IPS-11a (cell line): ENCODE results near the gene CDC42.
"Not testable (repeated sequence)": the region's sequence is repeated elsewhere in the genome, so short reads cannot be mapped to it uniquely, and the experiment has no call there.

ENCODE experiments used
- H3K4me3 ChIP-seq: one replicate; pipeline ENCODE4 v1.5.1; 2013; ENCODE audit warnings: low read depth, low read length, control low read depth

CDC42 gene

DNA sequence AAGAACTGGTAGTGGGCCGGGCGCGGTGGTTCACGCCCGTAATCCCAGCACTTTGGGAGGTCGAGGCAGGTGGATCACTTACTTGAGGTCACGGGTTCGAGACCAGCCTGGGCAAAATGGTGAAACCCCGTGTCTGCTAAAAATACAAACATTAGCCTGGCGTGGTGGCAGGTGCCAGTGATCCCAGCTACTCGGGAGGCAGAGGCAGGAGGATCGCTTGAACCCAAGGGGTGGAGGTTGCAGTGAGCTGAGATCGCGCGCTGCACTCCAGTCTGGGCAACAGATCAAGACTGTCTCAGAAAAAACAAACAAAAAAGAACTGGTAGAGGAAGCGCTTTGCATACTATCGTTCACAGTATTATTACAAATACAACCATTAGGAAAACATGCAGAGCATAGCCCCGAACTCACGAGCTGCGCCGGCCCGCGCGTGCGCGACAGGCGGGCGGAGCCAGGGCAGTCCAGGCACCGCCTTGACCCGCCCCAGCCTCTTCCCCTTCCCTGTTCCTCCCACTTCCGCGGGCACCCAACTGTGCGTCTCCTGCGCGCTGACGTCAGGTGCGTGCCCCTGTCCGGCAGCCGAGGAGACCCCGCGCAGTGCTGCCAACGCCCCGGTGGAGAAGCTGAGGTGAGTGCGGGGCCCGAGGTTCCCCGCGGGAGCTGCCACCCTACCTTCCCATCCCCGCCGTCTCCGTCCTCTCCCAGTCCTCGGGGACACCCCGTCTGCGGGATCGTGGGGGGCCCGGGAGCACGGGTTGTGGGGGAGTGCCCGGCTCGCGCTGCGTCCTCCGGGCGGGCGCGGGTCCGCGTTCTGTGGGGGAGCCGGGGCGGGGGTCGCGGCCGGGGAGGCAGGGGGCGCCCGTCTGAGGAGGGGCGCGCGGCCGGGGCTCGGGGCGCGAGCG lies at the start of gene CDC42:
TSS of gene CDC42 (plus strand) at position 595 of the 902 bp plus-strand sequence. CDS start 25,770 bp downstream, outside the sequence.
- H3K4me3 ChIP-seq = peak within 1 kb of the TSS; percentile 83

DNA sequence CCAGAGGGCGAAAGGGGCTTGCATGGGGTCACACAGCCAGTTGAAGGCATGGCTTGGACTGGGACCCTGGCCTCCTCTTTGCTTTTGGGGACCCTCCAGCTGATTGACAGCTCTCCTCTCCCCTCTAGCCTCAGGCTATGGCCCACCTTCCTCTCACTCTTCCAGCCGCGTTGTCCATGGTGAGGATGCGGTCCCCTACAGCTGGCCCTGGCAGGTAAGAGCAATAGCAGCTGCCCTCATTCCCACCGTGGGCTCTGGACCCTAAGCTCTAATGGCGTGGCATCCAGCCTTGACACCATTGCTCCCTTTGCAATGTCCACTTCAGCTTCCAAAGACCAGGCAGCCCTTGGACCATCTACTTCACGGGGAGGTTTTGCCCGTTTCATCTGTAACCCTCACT lies 49.6 kb upstream of the CDC42 start:
- H3K4me3 ChIP-seq = not testable (repeated sequence)

DNA sequence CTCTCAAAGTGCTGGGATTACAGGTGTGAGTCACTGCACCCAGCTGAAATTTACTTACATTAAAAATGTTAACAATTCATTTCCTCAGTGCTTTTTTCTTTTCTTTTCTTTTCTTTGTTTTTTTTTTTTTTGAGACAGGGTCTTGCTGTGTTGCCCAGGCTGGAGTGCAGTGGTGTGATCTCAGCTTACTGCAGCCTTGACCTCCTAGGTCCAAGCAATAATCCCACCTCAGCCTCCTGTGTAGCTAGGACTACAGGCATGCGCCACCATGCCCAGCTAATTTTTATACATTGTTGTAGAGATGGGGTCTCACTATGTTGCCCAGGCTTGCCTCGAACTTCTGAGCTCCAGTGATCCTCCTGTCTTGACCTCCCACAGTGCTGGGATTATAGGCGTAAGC lies 48.5 kb upstream of the CDC42 start:
- not testable (repeated sequence) for H3K4me3 ChIP-seq

DNA sequence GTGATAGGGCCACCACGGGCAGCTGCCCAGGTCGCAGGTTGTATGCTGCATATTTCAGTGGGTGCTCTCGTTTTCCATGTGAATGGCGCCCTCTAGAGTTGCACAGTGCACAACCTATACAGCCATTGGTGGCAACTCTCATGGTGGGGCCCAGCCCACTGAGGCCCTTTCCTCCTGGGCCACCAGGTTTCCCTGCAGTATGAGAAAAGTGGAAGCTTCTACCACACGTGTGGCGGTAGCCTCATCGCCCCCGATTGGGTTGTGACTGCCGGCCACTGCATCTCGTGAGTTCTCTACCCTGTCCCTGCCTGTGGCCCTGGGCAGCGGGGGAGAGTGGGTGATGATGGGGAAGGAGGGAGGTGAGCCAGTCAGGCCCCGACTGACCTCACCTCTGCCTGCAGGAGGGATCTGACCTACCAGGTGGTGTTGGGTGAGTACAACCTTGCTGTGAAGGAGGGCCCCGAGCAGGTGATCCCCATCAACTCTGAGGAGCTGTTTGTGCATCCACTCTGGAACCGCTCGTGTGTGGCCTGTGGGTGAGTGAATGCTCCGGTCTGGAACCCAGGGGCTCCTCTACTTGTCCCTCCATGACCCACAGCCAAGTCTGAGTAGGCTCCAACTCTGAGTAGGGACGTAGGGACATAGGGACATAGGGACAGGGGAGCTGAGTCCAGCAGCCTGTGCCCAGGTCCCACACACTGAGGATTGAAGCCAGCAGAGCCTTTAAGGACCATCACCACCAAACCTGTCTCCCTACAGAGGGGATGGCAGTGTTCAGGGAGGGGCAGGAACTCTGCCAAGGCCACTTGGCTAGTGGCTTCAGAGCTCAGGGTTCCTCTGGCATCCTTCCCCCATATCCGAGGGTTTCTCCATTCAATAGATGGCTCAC lies 47.0 kb upstream of the CDC42 start:
- not testable (repeated sequence) for H3K4me3 ChIP-seq

DNA sequence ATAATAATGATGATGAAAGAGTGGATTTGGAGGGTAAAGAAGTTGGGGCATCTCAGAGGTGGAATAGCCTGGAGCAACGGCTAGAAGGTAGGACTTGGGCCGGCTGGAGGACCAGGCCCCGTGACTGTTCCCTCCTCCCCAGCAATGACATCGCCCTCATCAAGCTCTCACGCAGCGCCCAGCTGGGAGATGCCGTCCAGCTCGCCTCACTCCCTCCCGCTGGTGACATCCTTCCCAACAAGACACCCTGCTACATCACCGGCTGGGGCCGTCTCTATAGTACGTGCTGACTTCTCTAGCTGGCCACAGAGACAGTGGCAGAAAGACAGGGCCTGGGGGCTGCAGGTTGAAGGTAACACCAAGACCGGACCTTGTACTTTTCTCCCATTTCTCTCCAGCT lies 45.8 kb upstream of the CDC42 start:
- not testable (repeated sequence) for H3K4me3 ChIP-seq

DNA sequence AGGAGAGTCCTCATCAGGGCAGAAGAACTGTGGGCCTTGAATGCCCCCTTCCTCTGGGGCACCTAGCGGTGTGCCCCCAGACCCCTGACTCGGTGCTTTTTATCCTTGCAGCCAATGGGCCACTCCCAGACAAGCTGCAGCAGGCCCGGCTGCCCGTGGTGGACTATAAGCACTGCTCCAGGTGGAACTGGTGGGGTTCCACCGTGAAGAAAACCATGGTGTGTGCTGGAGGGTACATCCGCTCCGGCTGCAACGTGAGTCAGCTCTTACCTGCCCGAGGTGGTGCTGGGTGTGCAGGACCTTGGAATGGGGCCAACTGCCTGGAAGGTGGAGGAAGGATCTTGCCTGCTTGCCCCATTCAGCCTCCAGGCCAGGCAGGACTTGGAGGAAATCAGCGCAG lies 45.2 kb upstream of the CDC42 start:
- H3K4me3 ChIP-seq = not testable (repeated sequence)

DNA sequence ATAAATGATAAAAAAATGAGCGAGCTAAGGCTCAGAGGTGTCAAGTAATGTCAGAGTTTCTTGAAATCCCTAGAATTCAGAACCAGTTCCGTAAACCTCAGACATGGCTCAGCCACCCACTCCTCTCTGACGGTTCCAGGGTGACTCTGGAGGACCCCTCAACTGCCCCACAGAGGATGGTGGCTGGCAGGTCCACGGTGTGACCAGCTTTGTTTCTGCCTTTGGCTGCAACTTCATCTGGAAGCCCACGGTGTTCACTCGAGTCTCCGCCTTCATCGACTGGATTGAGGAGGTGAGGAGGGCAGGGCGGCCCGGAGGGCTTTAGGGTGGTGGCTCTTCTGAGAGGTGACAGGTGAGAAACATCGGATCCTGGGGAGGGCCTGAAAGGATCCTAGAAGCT lies 42.9 kb upstream of the CDC42 start:
- H3K4me3 ChIP-seq = not testable (repeated sequence)

DNA sequence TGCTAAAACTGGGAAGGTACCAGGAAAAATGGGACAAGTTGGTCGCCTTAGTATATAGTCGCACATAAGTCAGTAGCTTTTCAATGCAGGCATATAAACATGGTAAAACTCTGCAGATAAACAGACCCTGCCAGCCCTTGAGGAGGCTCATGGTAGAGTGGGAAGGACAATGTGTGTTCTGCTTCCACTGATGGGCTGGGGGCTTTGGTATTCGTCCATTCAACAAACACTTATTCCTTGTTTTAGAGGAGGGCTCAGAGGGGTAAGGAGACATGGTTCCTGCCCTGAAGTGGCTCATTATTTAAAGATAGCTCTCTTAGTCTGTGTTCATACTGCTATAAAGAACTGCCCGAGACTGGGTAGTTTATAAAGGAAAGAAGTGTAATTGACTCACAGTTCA lies 39.8 kb upstream of the CDC42 start:
- not testable (repeated sequence) for H3K4me3 ChIP-seq

DNA sequence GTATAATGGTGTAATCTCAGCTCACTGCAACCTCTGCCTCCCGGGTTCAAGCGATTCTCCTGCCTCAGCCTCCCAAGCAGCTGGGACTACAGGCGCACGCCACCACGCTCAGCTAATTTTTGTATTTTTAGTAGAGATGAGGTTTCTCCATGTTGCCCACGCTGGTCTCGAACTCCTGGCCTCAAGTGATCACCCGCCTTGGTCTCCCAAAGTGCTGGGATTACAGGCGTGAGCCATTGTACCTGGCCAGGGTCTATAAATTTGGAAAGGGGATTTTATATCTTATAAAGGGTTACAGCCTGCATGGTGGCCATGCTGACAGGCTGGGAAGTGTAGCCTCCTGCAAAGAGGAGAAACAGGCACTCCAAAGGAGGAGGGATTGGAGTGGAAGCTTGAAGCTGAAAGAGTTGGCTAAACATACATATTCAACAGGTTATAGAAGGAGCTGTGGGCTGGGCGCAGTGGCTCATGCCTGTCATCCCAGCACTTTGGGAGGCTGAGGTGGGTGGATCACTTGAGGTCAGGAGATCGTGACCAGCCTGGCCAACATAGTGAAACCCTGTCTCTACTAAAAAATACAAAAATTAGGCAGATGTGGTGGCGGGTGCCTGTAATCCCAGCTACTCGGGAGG lies 37.8 kb upstream of the CDC42 start:
- not testable (repeated sequence) for H3K4me3 ChIP-seq

DNA sequence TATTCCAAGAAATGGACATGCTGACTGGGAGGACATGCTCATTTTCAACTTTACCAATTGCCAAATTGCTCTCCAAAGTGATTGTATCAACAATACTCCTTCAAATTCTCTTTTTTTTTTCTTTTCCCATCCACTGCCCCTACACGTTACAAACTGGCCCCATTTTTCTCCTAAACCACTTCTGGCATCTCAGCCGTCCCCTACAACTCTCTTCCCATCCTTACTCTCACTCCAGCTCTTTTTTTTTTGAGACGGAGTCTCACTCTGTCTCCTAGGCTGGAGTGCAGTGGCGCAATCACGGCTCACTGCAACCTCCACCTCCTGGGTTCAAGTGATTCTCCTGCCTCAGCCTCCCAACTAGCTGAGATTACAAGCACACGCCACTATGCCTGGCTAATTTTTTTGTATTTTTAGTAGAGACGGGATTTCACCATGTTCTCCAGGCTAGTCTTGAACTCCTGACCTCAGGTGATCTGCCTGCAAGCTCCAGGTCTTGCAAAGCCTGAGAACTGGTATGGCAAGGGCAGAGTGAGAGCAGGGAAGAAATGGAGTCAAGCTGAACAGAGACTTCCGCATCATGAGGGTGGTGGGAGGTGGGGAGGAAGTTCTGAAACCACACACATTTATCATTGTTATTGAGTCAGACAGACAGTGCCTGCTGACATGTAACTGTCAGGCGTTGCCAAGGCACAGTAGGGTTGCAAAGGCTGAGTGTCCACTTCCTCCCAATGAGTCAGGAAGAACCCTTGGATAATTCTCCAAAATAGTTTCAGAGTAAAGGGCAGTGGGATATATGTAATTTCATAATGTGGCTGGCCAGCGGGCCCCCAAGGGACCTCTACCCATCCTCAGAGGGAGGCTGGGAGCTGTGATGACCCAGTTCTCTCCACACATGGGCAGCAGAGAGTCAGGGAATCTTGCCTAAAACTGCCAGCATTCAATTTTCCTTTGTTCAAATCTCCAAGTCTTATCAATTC lies 33.6 kb upstream of the CDC42 start:
- H3K4me3 ChIP-seq = no peak overlapping the region

DNA sequence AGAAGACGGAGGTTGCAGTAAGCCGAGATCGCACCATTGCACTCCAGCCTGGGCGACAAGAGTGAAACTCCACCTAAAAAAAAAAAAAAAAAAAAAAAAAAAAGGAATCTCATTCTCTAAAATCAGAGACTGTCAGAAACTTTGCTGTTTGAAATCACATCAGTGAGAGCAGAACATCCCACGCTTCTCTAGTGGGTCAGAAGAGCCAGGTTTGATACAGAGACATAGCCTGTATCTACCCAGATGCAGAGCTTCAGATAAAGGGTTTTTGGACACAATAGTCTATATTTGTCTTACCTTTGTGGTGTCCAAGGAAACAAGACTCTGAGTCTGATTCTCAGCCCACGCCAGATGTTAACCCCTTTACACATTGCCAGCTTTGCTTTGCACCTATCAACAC lies 31.4 kb upstream of the CDC42 start:
- H3K4me3 ChIP-seq = no peak overlapping the region

DNA sequence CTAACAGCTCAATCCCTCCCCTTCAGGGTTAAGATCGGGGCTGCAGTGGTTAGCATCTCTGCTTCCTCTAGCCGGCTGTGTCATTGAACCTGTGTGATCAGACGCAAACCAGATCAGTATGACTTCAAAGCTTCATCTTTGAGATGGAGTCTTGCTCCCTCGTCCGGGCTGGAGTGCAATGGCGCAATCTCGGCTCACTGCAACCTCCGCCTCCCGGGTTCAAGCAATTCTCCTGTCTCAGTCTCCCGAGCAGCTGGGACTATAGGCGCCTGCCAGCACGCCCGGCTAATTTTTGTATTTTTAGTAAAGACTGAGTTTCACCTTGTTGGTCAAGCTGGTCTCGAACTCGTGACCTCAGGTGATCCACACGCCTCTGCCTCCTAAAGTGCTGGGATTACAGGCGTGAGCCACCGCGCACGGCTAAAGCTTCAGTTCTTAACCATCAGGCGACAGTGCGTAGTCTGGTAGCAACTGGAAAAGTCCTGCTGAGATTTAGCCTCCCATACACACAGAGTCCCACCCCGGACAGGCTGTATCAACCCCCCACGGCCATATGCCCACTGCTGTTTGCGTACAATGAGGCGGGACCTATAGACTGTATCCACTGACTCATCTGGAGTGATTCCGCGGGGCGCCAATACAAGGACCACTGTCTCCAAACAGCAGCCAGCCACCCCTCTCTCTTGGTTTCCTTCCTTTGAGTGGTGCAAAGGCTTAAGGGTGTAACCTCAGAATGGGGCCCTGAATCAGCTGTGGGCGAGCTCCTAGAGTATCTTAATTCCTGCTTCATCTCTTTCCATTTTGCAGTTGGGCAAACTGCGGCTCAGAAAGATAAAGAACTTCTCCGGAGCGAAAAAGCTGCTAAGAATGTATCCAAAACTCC lies 27.8 kb upstream of the CDC42 start:
- H3K4me3 ChIP-seq = peak overlapping the region; percentile 91

DNA sequence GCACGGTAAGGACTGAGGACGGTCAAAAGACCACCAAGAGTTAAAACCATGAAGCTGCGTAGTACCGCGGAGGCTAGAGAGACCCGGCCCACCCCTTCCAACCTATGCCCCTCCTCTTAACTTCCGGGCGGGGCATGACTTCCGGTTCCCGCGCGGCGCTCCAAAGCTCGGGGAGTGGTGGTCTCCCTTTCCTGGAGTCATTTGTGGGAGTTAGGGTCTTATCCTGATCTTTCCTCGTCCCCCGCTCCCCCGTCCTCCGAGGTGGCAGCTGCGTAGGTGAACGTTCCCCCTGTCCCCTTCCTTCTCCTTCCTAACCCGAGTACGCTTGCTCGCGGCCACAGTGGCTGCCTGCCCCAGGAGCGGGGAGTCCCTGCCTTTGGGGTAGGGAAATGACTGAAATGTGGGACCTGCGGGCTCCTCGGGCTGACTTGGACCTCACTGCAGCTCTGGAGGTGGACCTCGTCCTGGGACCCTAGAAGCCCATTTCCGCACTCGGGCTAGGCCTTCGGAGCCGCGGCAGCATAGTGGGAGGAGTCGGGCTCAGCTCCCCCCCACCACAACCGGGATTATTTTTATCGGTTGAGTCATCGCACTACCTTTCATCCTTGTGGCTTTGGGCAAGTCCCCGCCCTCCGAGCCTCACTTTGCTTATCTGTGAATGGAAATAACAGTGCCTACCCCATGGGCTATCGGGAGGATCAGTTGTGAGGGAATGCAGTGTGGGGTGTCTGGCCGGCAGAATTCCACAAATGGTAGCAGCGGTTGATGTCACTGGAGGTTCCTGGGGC lies 26.9 kb upstream of the CDC42 start:
- peak overlapping the region; percentile 91 for H3K4me3 ChIP-seq

DNA sequence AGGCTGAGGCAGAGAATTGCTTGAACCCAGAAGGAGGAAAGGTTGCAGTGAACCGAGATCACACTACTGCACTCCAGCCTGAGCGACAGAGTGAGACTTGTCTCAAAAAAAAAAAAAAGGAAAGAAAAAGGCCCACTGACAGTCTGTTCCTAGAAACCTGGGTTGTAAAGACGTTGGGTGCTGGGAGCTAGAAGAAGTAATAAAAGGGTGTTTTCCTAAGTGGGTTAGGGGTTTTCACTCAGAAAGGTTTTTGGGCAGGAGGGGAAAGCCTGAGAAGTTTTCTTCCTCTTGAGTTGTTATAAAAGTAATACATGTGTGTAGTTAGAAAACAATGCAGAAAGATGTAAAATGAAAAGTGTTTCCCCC lies 25.6 kb upstream of the CDC42 start:
- H3K4me3 ChIP-seq = no peak overlapping the region

DNA sequence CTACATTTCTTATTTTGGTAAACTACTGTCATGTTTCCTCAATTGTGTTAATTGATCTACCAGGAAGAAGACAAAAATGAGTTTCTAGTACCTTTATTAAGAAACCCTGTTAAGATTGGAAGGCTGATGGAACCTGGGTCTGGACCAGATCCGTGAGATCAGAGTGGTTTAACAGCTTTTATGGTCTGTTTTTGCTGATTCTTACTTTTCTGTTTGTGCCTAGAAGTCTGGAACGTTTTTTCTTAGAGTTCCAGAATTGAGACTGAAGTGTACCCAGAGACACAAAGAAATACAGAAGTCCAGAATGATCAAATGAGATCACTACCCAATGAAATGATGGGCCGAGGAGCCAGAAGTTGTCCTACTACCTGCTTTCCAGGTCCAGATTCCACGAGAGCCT lies 22.5 kb upstream of the CDC42 start:
- H3K4me3 ChIP-seq = no peak overlapping the region

DNA sequence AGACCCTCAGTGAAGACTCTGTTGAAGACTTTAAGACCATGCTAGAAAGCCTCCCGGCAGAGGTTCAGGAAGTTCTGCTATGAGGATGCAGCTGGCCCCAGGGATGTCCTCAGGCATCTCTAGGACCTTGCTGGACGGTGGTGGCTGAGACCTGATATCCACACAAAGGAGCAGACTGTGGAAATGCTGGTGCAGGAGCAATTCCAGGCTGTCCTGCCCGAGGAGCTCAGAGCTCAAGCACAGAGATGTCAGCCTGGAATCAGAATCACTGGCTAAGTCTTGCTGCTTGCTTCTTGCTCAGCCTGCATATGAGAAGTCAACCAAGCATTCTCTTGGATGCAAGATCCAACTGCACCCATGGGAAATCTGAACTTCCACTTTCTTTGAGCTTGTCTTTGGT lies 22.0 kb upstream of the CDC42 start:
- no peak overlapping the region for H3K4me3 ChIP-seq

DNA sequence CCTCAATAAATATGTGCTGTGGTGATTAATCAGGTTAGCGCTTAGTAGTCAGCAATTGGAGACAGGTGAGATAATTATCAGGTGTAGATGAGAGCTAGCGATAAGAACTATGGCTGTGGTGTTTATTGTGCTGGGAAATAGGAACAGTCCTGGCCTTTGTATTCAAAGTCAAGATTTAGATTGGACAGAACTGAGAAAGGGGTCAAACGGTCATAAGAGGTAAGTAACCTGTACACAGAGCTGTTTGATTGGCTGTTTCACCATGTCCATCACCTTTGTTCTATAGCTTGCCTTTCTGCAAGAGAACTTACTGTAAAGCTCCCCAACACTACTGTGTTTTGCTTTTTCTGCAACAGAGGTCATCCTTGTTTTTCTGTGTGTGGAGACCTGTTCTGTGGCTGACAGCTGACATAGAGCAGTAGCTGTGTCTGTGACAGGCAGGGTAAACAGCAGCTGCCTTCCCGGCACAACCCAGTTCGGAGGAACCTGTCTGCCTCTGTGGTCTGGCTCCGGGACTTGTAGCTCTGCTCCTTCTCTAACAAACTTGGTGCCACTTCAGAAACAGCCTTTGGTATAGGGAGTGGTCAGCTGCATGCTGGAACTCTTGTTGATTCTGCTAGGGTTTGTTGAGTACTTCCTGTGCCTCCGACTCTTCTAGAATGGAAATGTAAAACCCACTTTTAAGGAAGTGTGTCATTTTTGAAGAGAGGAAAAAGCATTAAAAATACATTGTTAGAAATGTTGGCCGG lies 21.1 kb upstream of the CDC42 start:
- H3K4me3 ChIP-seq = no peak overlapping the region

DNA sequence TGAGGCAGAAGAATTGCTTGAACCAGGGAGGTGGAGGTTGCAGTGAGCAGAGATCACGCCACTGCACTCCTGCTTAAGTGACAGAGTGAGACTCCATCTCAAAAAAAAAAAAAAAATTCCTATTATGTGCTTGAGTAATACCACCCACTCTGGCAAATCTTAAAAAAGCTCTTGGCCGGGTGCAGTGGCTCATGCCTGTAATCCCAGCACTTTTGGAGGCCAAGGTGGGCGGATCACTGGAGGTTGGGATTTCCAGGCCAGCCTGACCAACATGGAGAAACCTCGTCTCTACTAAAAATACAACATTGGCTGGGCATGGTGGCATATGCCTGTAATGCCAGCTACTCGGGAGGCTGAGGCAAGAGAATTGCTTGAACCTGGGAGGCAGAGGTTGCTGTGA lies 17.7 kb upstream of the CDC42 start:
- H3K4me3 ChIP-seq = not testable (repeated sequence)
